ENCODE measurements around the gene GPR12. TPM values are rescaled to one million over a fixed set of nuclear protein-coding genes. Genes with fewer than 3 reads are reported as not detected.

GPR12 gene, protein sequence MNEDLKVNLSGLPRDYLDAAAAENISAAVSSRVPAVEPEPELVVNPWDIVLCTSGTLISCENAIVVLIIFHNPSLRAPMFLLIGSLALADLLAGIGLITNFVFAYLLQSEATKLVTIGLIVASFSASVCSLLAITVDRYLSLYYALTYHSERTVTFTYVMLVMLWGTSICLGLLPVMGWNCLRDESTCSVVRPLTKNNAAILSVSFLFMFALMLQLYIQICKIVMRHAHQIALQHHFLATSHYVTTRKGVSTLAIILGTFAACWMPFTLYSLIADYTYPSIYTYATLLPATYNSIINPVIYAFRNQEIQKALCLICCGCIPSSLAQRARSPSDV
- not detected in 2 replicates for total RNA-seq

DNA sequence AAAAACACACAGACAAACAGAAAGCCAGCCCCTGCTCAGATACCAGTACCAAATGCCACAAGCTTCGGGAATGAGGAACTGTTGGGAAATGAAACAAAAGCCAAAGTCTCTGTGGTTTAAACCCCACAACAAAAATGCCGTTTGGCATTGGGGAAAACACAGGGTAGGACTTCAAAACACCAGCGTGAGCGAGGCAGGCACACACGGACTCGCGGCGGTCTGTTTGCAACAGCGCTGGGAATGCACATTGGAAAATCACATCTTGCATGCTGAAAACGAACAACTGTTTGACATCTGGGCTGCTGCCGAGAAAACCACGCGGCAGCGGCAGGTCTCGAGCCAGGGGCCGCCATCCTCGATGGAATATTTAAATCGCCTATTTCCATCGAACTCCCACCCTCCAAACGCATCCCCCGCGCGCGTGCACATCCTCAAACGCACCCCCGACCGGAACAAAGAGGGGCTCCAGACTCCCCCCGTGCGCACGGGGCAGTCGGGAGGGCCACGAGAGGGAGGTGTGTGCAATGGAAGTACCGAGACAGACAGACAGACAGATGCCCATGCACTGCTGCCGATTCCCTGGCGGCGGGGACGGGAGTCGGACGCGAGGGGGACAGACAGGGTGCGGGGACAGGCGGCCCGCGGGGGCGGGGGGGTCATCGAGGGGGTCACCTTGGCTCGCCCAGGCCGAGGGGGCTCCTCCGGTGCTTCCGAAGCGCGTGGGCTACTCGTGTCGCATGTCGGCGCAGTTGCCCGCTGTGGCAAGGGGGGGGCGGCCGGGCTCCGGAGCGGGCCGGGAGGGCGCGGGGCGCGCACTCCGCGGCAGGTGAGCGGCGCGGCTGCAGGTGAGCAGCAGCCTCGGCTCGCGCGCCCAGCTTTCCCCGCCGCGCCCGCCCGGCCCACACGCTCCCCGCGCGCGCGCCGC, at the start of gene GPR12:
TSS of gene GPR12 (minus strand) at position 880 of the 925 bp plus-strand sequence. CDS start 959 bp downstream, outside the sequence.
- TF ChIP-seq, protein P1, sequence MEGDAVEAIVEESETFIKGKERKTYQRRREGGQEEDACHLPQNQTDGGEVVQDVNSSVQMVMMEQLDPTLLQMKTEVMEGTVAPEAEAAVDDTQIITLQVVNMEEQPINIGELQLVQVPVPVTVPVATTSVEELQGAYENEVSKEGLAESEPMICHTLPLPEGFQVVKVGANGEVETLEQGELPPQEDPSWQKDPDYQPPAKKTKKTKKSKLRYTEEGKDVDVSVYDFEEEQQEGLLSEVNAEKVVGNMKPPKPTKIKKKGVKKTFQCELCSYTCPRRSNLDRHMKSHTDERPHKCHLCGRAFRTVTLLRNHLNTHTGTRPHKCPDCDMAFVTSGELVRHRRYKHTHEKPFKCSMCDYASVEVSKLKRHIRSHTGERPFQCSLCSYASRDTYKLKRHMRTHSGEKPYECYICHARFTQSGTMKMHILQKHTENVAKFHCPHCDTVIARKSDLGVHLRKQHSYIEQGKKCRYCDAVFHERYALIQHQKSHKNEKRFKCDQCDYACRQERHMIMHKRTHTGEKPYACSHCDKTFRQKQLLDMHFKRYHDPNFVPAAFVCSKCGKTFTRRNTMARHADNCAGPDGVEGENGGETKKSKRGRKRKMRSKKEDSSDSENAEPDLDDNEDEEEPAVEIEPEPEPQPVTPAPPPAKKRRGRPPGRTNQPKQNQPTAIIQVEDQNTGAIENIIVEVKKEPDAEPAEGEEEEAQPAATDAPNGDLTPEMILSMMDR (IDR thresholded peaks at IDR 0.05) = no peak
- Mint-ChIP-seq H3K4me3 (peak within 1 kb of the TSS; percentile 61), H3K4me1 (peaks cover 19% of the 10 kb centered on the region), H3K36me3 (ENCODE audit: low read depth) (no peaks in the 10 kb centered on the region), H3K9me3 (no peaks in the 10 kb centered on the region), H3K27me3 (peaks cover 65% of the 10 kb centered on the region), H3K27ac (no peak within 1 kb of the TSS)
- ATAC-seq (ENCODE audit: low read depth) (no peak), DNase-seq (no peak)
- ChIA-PET CTCF (no interaction called here), POLR2A (no interaction called here)
- intact Hi-C loops (cut with micrococcal nuclease) = no loop called here

DNA sequence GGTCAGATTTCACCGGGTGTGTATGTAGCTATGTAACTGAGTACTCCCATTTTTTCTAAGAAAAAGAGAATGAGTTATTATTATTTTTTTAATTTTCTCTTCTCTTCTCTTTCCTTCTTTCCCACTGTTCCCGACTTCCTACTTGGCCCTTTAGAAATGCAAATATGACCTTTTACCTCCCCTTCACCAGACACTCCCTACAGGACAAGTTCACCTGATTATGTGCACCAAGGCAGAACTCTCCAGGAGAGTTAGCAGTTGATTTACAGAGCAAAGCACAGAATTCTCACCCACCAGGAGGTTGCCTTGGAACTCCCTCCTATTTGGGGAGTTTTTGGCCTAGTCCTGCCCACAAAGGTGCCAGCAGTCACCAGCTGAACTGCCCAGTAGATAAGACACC, 49.5 kb upstream of the GPR12 start:
- no peak for ATAC-seq (ENCODE audit: low read depth)
- peaks cover 4% of the 10 kb centered on the region for H3K9me3 Mint-ChIP-seq

DNA sequence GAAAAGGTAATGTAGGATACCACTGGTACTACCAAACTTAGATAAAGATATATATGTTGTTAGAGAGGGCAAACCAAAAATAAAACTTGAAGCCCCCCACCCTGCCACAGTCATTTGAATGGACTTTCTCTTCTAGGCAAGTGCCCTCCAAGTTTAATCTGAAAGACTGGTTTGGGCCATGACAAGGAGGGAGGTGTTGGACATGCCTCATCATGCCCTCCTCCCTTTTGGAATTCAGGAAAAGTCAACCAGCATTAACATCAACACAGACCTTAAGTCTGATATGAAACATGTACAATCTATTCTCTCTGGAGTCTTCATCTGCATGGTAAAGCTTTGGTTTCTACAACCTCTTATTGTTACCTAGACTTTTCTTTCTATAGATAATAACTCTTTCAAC, 46.3 kb upstream of the GPR12 start:
- ATAC-seq (ENCODE audit: low read depth) = no peak
- Mint-ChIP-seq H3K27ac (no peak overlapping the region), H3K4me1 (no peaks in the 10 kb centered on the region), H3K4me3 (no peak overlapping the region), H3K36me3 (ENCODE audit: low read depth) (no peaks in the 10 kb centered on the region), H3K9me3 (peaks cover 16% of the 10 kb centered on the region), H3K27me3 (peaks cover 32% of the 10 kb centered on the region)
- ChIA-PET CTCF (no interaction called here), POLR2A (no interaction called here)
- no peak for DNase-seq
- intact Hi-C loops (cut with micrococcal nuclease) = no loop called here
- TF ChIP-seq, protein P1 (IDR thresholded peaks at IDR 0.05) = no peak

More for the DNA sequence above, 49.5 kb upstream of the GPR12 start:
- Mint-ChIP-seq H3K4me1 (no peaks in the 10 kb centered on the region), H3K27me3 (peaks cover 28% of the 10 kb centered on the region), H3K4me3 (no peak overlapping the region), H3K36me3 (ENCODE audit: low read depth) (no peaks in the 10 kb centered on the region), H3K27ac (no peak overlapping the region)
- TF ChIP-seq, protein P1 (IDR thresholded peaks at IDR 0.05) = no peak
- ChIA-PET CTCF (interaction anchor here (0.6 kb wide), 1 partner anchor 136 kb away, joined by 5 read pairs; no protein-coding TSS in a partner anchor), POLR2A (no interaction called here)
- DNase-seq = no peak
- intact Hi-C loops (cut with micrococcal nuclease) = no loop called here

DNA sequence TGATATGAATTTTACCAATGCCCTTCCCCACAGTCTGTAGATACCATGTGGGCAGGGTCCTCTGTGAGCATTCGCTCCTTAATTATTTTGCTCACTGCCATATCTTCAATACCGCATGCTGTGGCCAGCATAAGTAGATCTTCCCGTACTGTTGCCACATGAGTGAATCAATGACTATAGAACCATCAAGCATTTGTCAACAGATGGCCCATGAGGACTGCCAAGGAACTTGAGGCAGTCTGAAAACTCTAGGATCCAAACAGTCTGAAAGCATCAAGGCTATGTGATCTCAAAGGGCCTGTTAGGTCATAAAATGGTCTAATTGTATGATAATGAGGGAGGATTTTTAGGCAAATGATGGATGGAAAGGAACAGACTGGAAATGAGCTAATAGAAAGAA, 27.4 kb upstream of the GPR12 start:
- peaks cover 22% of the 10 kb centered on the region for H3K4me1 Mint-ChIP-seq
- TF ChIP-seq, protein P1 (IDR thresholded peaks at IDR 0.05) = no peak
- ChIA-PET POLR2A (no interaction called here), CTCF (no interaction called here)
- ATAC-seq (ENCODE audit: low read depth) = no peak
- no peaks in the 10 kb centered on the region for H3K9me3 Mint-ChIP-seq
- H3K4me3 Mint-ChIP-seq = no peak overlapping the region
- intact Hi-C loops (cut with micrococcal nuclease) = loop anchor here (5.0 to 10.0 kb wide), 3 partner anchors 306 to 1927 kb away; partner anchors contain the start of genes LNX2, POLR1D and SLC46A3
- no peak overlapping the region for H3K27ac Mint-ChIP-seq
- peaks cover 5% of the 10 kb centered on the region for H3K27me3 Mint-ChIP-seq
- H3K36me3 Mint-ChIP-seq (ENCODE audit: low read depth) = no peaks in the 10 kb centered on the region
- DNase-seq = no peak

All from activated B cell treated with CpG ODN at 0.5 μM for 24 hours (primary cell).